Fibroblast of mammary gland (primary cell): ENCODE data around the gene SRGAP1.

Experiments
- DNase-seq: peaks from one replicate; pipeline ENCODE4 v3.0.0-alpha.2; 2010; ENCODE audit warnings: low read depth
- H3K4me3 ChIP-seq: 2 replicates; pipeline ENCODE4 v1.5.1; 2011; ENCODE audit warnings: low read depth, mild to moderate bottlenecking, low read length, moderate library complexity; ENCODE audit not compliant: control insufficient read depth
- CTCF ChIP-seq: conservative IDR thresholded peaks from 2 replicates; pipeline ENCODE4 v1.5.1; 2011; ENCODE audit warnings: low read depth, low read length, inconsistent platforms; ENCODE audit not compliant: control insufficient read depth, insufficient read depth

The SRGAP1 gene

GRCh38 chr12:63888908-63889635, 44.6 kb downstream of the SRGAP1 start:
- peak; percentile 71 for DNase-seq
- H3K4me3 ChIP-seq, result no peak overlapping the region
- no peak for TF ChIP-seq CTCF

GRCh38 chr12:63889721-63890509, 45.4 kb downstream of the SRGAP1 start:
- no peak for DNase-seq
- no peak overlapping the region for H3K4me3 ChIP-seq
- no peak for TF ChIP-seq CTCF

- no peak overlapping the region for H3K4me3 ChIP-seq
- DNase-seq, result no peak
- TF ChIP-seq CTCF, result no peak
Measured at GRCh38 chr12:63893170-63893569, 48.7 kb downstream of the SRGAP1 start.

GRCh38 chr12:63894132-63894531, 49.6 kb downstream of the SRGAP1 start:
- no peak overlapping the region for H3K4me3 ChIP-seq
- DNase-seq, result no peak
- TF ChIP-seq CTCF, result no peak

- no peak for DNase-seq
- TF ChIP-seq CTCF, result no peak
- no peak overlapping the region for H3K4me3 ChIP-seq
Measured at GRCh38 chr12:63895841-63896240, 51.3 kb downstream of the SRGAP1 start.

GRCh38 chr12:63897931-63898330, 53.4 kb downstream of the SRGAP1 start:
- no peak overlapping the region for H3K4me3 ChIP-seq

More at GRCh38 chr12:63897931-63898330, 53.4 kb downstream of the SRGAP1 start:
- no peak for DNase-seq
- TF ChIP-seq CTCF, result no peak
